Kidney (tissue), 14 donors: ENCODE results near the gene ANAPC4. TPM values are rescaled to one million over a fixed set of nuclear protein-coding genes. Genes with fewer than 3 reads are reported as not detected.

Experiments used
- DNase-seq, 5 donors: peaks; one replicate each; pipeline ENCODE4 v3.0.0-alpha.2; 2013 to 2020
- FAIRE-seq: peaks from 2 replicates; lab custom pipeline; 2012; peaks lifted over from hg19 to GRCh38; lab: Jason Lieb, UNC
- H3K27ac ChIP-seq, 2 donors: one replicate each; pipeline ENCODE4 v1.7.0; 2013; ENCODE audit warnings: low read depth in 2 of 2, low read length in 2 of 2, inconsistent platforms in 1 of 2
- H3K27me3 ChIP-seq: one replicate; pipeline ENCODE4 v1.7.1; 2013; ENCODE audit warnings: low read length, inconsistent platforms; ENCODE audit not compliant: control insufficient read depth, insufficient read depth
- H3K36me3 ChIP-seq, 3 donors: one replicate each; pipeline versions ENCODE4 v1.7.0 to v1.7.1; 2013; ENCODE audit warnings: low read length in 3 of 3, control low read depth in 1 of 3, inconsistent platforms in 1 of 3; ENCODE audit not compliant: insufficient read depth in 3 of 3, control insufficient read depth in 2 of 3
- H3K4me1 ChIP-seq, 3 donors: one replicate each; pipeline versions ENCODE4 v1.7.0 to v1.7.1; 2013; ENCODE audit warnings: low read length in 3 of 3, inconsistent platforms in 1 of 3, low read depth in 1 of 3; ENCODE audit not compliant: control insufficient read depth in 2 of 3, insufficient read depth in 2 of 3
- H3K4me3 ChIP-seq, 3 donors: one replicate each; pipeline versions ENCODE4 v1.7.0 to v1.8.1; 2013; ENCODE audit warnings: low read length in 3 of 3, control low read depth in 1 of 3, inconsistent platforms in 1 of 3
- H3K9ac ChIP-seq, 3 donors: one replicate each; pipeline versions ENCODE4 v1.7.0 to v1.7.1; 2013; ENCODE audit warnings: low read length in 3 of 3, control low read depth in 1 of 3, inconsistent platforms in 1 of 3
- H3K9me3 ChIP-seq, 3 donors: one replicate each; pipeline versions ENCODE4 v1.7.0 to v1.7.1; 2013; ENCODE audit warnings: low read length in 3 of 3, control low read depth in 1 of 3, inconsistent platforms in 1 of 3; ENCODE audit not compliant: control insufficient read depth in 2 of 3, insufficient read depth in 1 of 3
- CTCF ChIP-seq: IDR thresholded peaks from 3 replicates; pipeline ENCODE4 v1.5.1; 2012; ENCODE audit warnings: mild to moderate bottlenecking, moderate library complexity, borderline replicate concordance; ENCODE audit not compliant: insufficient read depth; ENCODE audit errors: extremely low read depth
- intact Hi-C: fragments of 100-400 bp; cut with DNase I; formaldehyde crosslinking; loops from one replicate; pipeline ENCODE4 v1.11.1; 2022
- polyA plus RNA-seq: library from polyadenylated mRNA; stranded (reverse); fragments of 350-450 nt; fragmentation: Illumina TruSeq; extraction: RNeasy Lipid Tissue Mini Kit (QIAGEN cat#74804); gene quantifications from one replicate; pipeline ENCODE4 v1.2.3, GENCODE V29; 2014; ENCODE audit warnings: low read depth, low replicate concordance; ENCODE audit not compliant: insufficient read depth
- total RNA-seq: library from RNA; stranded (reverse); fragmentation: NEBNext Ultra II Directional; extraction: Animal tissue kit (Norgen Biotek cat#: 25700); gene quantifications from one replicate; pipeline ENCODE4 v1.2.1, GENCODE V29; 2021
- donor health status: control.
- donor health status: control.
- donor health status: control.
- donor health status: control.
- donor health status: control.
- donor health status: DM: yes; HTN: yes; CAD: no.
- donor health status: Normal renal cell carcinoma (clear cell type).

ANAPC4 gene
- total and polyA plus RNA-seq, 2 donors from 2014 or later = 16.6 to 28.4 TPM

GRCh38 chr4:25452081-25452480 is 75.0 kb downstream of the ANAPC4 start:
- no peaks in the 10 kb centered on the region for H3K9me3 ChIP-seq
- no peak for FAIRE-seq
- no peaks in the 10 kb centered on the region for H3K36me3 ChIP-seq
- H3K4me1 ChIP-seq = no peaks in the 10 kb centered on the region
- no peak overlapping the region for H3K27ac ChIP-seq
- no peak for DNase-seq
- H3K4me3 ChIP-seq = no peak overlapping the region
- no peak for TF ChIP-seq CTCF
- intact Hi-C loops = no loop called here
- H3K27me3 ChIP-seq = no peaks in the 10 kb centered on the region
- no peak overlapping the region for H3K9ac ChIP-seq

GRCh38 chr4:25454476-25454875 is 77.4 kb downstream of the ANAPC4 start:
- no peaks in the 10 kb centered on the region for H3K9me3 ChIP-seq
- TF ChIP-seq CTCF = no peak
- no peaks in the 10 kb centered on the region for H3K4me1 ChIP-seq
- H3K9ac ChIP-seq = no peak overlapping the region
- no peaks in the 10 kb centered on the region for H3K27me3 ChIP-seq
- H3K4me3 ChIP-seq = no peak overlapping the region
- no peak for FAIRE-seq
- intact Hi-C loops = no loop called here
- no peak for DNase-seq
- no peak overlapping the region for H3K27ac ChIP-seq
- no peaks in the 10 kb centered on the region for H3K36me3 ChIP-seq

- DNase-seq (no peak), FAIRE-seq (no peak)
- Histone ChIP-seq H3K9me3 (no peaks in the 10 kb centered on the region), H3K27ac (no peak overlapping the region), H3K4me1 (no peaks in the 10 kb centered on the region), H3K9ac (no peak overlapping the region), H3K36me3 (no peaks in the 10 kb centered on the region), H3K27me3 (no peaks in the 10 kb centered on the region), H3K4me3 (no peak overlapping the region)
- no peak for TF ChIP-seq CTCF
- intact Hi-C loops = no loop called here
Measured at GRCh38 chr4:25457053-25457715, 80.1 kb downstream of the ANAPC4 start.
